Gastroesophageal sphincter (tissue), 3 donors: ENCODE measurements around the gene RPS27L.

Experiments
- EP300 ChIP-seq: sonication (generic); formaldehyde crosslinking; IDR thresholded peaks from one replicate; pipeline ENCODE4 v1.6.1; 2017; ENCODE audit warnings: antibody characterized with exemption, mild to moderate bottlenecking
- POLR2A ChIP-seq, 2 donors: fragments of 450-650 bp; IDR thresholded peaks; one replicate each; pipeline ENCODE4 v1.6.1; 2017; ENCODE audit warnings: antibody characterized with exemption in 2 of 2, mild to moderate bottlenecking in 2 of 2, moderate library complexity in 1 of 2
- TF ChIP-seq, protein P1 (sequence below), 4 experiments: fragments of 200-600 bp in 2 of 4; fragments of 450-650 bp in 2 of 4; sonication (generic) in 1 of 4; IDR thresholded peaks; one replicate each; pipeline ENCODE4 v1.5.1; 2017 to 2019; ENCODE audit warnings: antibody characterized with exemption in 4 of 4, mild to moderate bottlenecking in 2 of 4, moderate library complexity in 2 of 4

GRCh38 chr15:63110428-63111026, 46.8 kb downstream of the RPS27L start:
- TF ChIP-seq, protein P1, sequence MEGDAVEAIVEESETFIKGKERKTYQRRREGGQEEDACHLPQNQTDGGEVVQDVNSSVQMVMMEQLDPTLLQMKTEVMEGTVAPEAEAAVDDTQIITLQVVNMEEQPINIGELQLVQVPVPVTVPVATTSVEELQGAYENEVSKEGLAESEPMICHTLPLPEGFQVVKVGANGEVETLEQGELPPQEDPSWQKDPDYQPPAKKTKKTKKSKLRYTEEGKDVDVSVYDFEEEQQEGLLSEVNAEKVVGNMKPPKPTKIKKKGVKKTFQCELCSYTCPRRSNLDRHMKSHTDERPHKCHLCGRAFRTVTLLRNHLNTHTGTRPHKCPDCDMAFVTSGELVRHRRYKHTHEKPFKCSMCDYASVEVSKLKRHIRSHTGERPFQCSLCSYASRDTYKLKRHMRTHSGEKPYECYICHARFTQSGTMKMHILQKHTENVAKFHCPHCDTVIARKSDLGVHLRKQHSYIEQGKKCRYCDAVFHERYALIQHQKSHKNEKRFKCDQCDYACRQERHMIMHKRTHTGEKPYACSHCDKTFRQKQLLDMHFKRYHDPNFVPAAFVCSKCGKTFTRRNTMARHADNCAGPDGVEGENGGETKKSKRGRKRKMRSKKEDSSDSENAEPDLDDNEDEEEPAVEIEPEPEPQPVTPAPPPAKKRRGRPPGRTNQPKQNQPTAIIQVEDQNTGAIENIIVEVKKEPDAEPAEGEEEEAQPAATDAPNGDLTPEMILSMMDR (IDR thresholded peaks at IDR 0.05) = no peak
- TF ChIP-seq POLR2A (IDR thresholded peaks at IDR 0.05) (no peak), EP300 (no peak)
